MM.1S (cell line): Measurements from ENCODE around the gene EDNRA.

Experiments
- DNase-seq: peaks from one replicate; pipeline ENCODE4 v3.0.0-alpha.2; 2015
- H2AFZ ChIP-seq: fragments of 300-600 bp; sonication (generic); 2 replicates; pipeline ENCODE4 v1.6.0; 2016; ENCODE audit warnings: antibody characterized with exemption, low read length
- H3F3A ChIP-seq: fragments of 300-600 bp; sonication (generic); 2 replicates; pipeline ENCODE4 v1.6.1; 2016; ENCODE audit warnings: mild to moderate bottlenecking, antibody characterized with exemption, low read length, moderate library complexity, mixed read lengths; ENCODE audit not compliant: insufficient read depth
- H3K27ac ChIP-seq: fragments of 300-600 bp; sonication (generic); 2 replicates; pipeline ENCODE4 v1.5.1; 2016; ENCODE audit warnings: mild to moderate bottlenecking, low read length
- H3K27me3 ChIP-seq: fragments of 300-600 bp; sonication (generic); replicated peaks from 2 replicates; pipeline ENCODE4 v1.6.0; 2016; ENCODE audit warnings: low read length; ENCODE audit not compliant: insufficient read depth
- H3K36me3 ChIP-seq: fragments of 300-600 bp; sonication (generic); replicated peaks from 2 replicates; pipeline ENCODE4 v1.6.1; 2016; ENCODE audit warnings: mild to moderate bottlenecking, low read length, mixed read lengths; ENCODE audit not compliant: insufficient read depth
- H3K4me1 ChIP-seq: fragments of 300-600 bp; sonication (generic); 2 replicates; pipeline ENCODE4 v1.6.1; 2016; ENCODE audit warnings: low read length, mixed read lengths
- H3K4me2 ChIP-seq: fragments of 300-600 bp; sonication (generic); 2 replicates; pipeline ENCODE4 v1.6.0; 2016; ENCODE audit warnings: low read depth, low read length
- H3K4me3 ChIP-seq: fragments of 300-600 bp; sonication (generic); 2 replicates; pipeline ENCODE4 v1.5.1; 2016; ENCODE audit warnings: low read length, mixed read lengths
- H3K79me2 ChIP-seq: fragments of 300-600 bp; sonication (generic); 2 replicates; pipeline ENCODE4 v1.6.1; 2016; ENCODE audit warnings: mixed run types, low read length, mixed read lengths
- H3K9ac ChIP-seq: fragments of 300-600 bp; sonication (generic); 2 replicates; pipeline ENCODE4 v1.6.1; 2016; ENCODE audit warnings: low read length, mixed read lengths
- H3K9me2 ChIP-seq: fragments of 300-600 bp; sonication (generic); replicated peaks from 2 replicates; pipeline ENCODE4 v1.6.1; 2016; ENCODE audit warnings: mild to moderate bottlenecking, low read length, mixed read lengths; ENCODE audit not compliant: insufficient read depth
- H3K9me3 ChIP-seq: fragments of 300-600 bp; sonication (generic); replicated peaks from 2 replicates; pipeline ENCODE4 v1.6.1; 2016; ENCODE audit warnings: mild to moderate bottlenecking, low read length, mixed read lengths; ENCODE audit not compliant: insufficient read depth
- H4K20me1 ChIP-seq: fragments of 300-600 bp; sonication (generic); 2 replicates; pipeline ENCODE4 v1.6.1; 2016; ENCODE audit warnings: mild to moderate bottlenecking, low read length, moderate library complexity, mixed read lengths; ENCODE audit not compliant: insufficient read depth
- CTCF ChIP-seq: fragments of 300-600 bp; sonication (generic); IDR thresholded peaks from 2 replicates; pipeline ENCODE4 v1.5.1; 2016; ENCODE audit warnings: antibody characterized with exemption, low read length, mixed read lengths
- EZH2 ChIP-seq: fragments of 300-600 bp; sonication (generic); optimal IDR thresholded peaks from 2 replicates; pipeline ENCODE3; 2017; ENCODE audit warnings: low read depth, mild to moderate bottlenecking, antibody characterized with exemption, low read length, mixed read lengths
- EZH2phosphoT487 ChIP-seq: fragments of 300-600 bp; sonication (generic); IDR thresholded peaks from 2 replicates; pipeline ENCODE4 v1.6.1; 2018; ENCODE audit warnings: antibody characterized with exemption, low read length

EDNRA gene

GRCh38 chr4:147538711-147539110 lies 57.8 kb downstream of the EDNRA start:
- TF ChIP-seq EZH2phosphoT487: no peak
- no peak for TF ChIP-seq EZH2
- no peak for TF ChIP-seq CTCF
- no peak overlapping the region for H3K27ac ChIP-seq
- no peaks in the 10 kb centered on the region for H3K27me3 ChIP-seq
- no peak overlapping the region for H3K4me2 ChIP-seq
- H3F3A ChIP-seq: no peaks in the 10 kb centered on the region
- no peaks in the 10 kb centered on the region for H3K36me3 ChIP-seq
- no peaks in the 10 kb centered on the region for H3K4me1 ChIP-seq
- no peak overlapping the region for H3K4me3 ChIP-seq
- no peaks in the 10 kb centered on the region for H3K9me2 ChIP-seq
- no peak overlapping the region for H2AFZ ChIP-seq
- no peaks in the 10 kb centered on the region for H4K20me1 ChIP-seq
- DNase-seq: no peak
- H3K79me2 ChIP-seq: no peaks in the 10 kb centered on the region
- H3K9ac ChIP-seq: no peak overlapping the region
- H3K9me3 ChIP-seq: no peaks in the 10 kb centered on the region

DNA sequence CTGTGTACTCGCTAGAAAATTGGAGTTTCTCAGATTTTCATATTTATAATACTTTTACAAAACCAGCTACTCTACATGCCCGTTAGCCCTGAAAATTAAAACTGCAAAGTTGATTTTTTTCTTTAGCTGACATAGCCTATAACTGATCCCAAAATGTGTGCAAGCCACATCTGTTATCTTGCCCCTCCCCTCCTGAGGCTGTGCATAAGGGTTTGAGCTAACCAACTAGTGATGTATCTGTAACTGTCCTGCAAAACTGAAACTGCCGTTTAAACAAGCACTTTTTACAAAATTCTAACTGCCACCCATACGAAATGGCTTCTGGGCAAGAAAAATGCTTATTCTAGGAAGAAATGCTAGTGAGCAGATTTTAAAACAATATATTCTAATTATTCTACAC lies 59.1 kb downstream of the EDNRA start:
- H3K9me3 ChIP-seq: no peaks in the 10 kb centered on the region
- H3K4me2 ChIP-seq: peak overlapping the region; percentile 7; the same call in 1 of the 2 replicates
- H3K9me2 ChIP-seq: no peaks in the 10 kb centered on the region
- no peaks in the 10 kb centered on the region for H3K79me2 ChIP-seq
- H3K4me1 ChIP-seq: no peaks in the 10 kb centered on the region
- TF ChIP-seq CTCF (no peak), EZH2 (no peak), EZH2phosphoT487 (no peak)
- H3K27ac ChIP-seq: no peak overlapping the region
- H4K20me1 ChIP-seq: no peaks in the 10 kb centered on the region
- no peaks in the 10 kb centered on the region for H3K36me3 ChIP-seq
- peak; percentile 46 for DNase-seq
- no peaks in the 10 kb centered on the region for H3F3A ChIP-seq
- H2AFZ ChIP-seq: no peak overlapping the region
- no peak overlapping the region for H3K9ac ChIP-seq
- no peaks in the 10 kb centered on the region for H3K27me3 ChIP-seq
- no peak overlapping the region for H3K4me3 ChIP-seq

DNA sequence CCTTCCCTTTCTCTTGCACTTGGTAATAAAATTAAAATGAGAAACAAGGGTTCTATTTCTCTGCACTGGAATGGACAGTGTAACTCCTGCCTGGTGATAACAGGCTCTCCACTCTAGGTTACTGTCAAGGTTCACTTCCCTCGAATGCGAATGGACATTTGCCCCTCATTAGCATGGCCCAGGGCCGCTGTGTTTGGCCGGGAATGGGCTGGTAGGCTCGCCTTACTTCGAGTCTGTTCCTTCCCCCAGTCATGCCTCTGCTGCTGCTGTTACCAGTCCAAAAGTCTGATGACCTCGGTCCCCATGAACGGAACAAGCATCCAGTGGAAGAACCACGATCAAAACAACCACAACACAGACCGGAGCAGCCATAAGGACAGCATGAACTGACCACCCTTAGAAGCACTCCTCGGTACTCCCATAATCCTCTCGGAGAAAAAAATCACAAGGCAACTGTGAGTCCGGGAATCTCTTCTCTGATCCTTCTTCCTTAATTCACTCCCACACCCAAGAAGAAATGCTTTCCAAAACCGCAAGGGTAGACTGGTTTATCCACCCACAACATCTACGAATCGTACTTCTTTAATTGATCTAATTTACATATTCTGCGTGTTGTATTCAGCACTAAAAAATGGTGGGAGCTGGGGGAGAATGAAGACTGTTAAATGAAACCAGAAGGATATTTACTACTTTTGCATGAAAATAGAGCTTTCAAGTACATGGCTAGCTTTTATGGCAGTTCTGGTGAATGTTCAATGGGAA lies 61.5 kb downstream of the EDNRA start:
- Histone ChIP-seq H3K9me3 (no peaks in the 10 kb centered on the region), H3K4me3 (no peak overlapping the region), H3F3A (no peaks in the 10 kb centered on the region), H3K9me2 (no peaks in the 10 kb centered on the region), H3K4me2 (no peak overlapping the region), H3K79me2 (no peaks in the 10 kb centered on the region), H2AFZ (no peak overlapping the region), H3K9ac (no peak overlapping the region), H3K27ac (no peak overlapping the region), H3K36me3 (no peaks in the 10 kb centered on the region), H4K20me1 (no peaks in the 10 kb centered on the region), H3K27me3 (no peaks in the 10 kb centered on the region), H3K4me1 (no peaks in the 10 kb centered on the region)
- no peak for DNase-seq
- TF ChIP-seq EZH2: no peak
- no peak for TF ChIP-seq CTCF
- TF ChIP-seq EZH2phosphoT487: no peak
